NCI-H2107 treated with DMSO at 0.1 percent for 48 hours (cell line): ENCODE results near the gene PRELID2.
"Not testable (repeated sequence)": the region's sequence is repeated elsewhere in the genome, so short reads cannot be mapped to it uniquely, and the experiment has no call there.

Experiments used
- DNase-seq: peaks from one replicate; lab custom pipeline; 2025; ENCODE audit not compliant: unreplicated experiment; lab: John Stamatoyannopoulos, UW

The PRELID2 gene

DNA sequence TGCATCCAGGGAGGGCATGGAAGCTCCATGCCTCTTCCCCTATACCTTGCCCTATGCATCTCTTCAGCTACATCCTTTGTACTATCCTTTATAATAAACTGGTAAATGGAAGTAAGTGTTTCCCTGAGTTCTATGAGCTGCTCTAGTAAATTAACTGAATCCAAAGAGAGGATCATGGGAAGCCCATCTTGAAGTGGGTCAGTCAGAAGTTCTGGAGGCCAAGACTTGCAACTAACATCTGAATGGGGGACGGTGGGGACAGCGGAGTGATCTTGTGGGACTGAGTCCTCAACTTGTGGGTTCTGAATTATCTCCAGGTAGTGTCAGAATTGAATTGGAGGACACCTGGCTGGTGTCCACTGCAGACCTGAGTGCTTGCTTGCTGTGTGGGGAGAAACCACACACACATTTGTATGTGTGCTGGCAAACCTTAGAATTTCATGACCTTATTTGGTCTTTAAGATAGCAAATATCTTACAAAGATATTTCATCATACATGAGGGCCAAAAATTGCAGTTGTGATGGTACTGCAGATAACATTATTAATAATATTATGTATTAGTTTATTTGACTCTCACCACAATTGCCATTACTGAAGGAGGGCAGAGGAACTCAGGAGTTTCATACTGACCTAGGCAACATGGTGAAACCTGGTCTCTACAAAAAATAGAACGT is 5.5 kb upstream of the PRELID2 start:
- DNase-seq = no peak

- DNase-seq = no peak
Observed at GRCh38 chr5:145838276-145838675, 3.1 kb upstream of the PRELID2 start.

DNA sequence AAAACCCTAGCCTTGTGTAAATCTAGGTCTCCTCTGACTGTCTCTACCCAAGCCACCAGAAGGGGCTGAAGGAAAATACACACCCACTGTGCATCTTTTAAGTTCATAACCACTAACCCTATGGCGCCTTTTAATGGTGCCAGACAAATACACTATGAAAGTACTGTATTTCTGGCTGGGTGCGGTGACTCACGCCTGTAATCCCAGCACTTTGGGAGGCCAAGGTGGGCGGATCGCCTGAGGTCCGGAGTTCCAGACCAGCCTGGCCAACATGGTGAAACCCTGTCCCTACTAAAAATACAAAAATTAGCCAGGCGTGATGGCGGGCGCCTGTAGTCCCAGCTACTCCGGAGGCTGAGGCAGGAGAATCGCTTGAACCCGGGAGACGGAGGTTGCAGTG is 1.1 kb upstream of the PRELID2 start:
- DNase-seq = not testable (repeated sequence)

DNA sequence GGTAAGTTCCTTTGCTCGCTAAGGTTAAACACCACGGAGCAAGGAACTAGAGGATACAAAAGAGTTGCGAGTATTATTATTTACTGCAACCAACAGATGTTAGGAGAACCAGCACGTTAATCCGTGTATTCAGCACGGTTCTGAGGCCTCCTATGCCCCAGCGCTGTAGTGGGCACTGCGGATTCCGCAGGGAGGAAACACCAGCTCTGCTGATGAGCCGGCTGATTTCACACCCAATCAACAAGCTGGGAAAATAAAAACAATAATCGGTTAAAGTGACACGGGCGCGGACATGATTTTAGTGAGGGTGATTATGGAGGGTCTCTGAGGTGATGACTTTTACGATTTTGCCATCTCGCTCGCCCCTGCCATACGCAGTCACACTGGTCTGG is 702 bp upstream of the PRELID2 start:
- DNase-seq = no peak

DNA sequence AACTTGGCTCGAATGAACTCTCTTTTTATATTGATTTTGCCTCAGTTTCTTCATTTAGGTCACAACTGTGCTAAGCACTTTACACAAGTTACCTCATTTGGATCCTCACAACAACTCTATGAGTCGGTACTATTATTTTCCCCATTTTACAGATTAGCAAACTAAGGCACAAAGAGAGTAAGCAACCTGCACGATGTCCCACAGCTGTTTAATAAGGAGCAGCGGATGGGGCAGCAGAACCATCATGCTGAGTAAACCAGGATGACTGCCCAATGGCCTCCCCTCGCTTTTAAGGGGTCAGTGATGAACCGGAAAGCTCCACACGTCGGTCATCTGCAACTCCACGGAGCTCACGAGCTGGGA is 607 bp downstream of the PRELID2 start:
- no peak for DNase-seq

GRCh38 chr5:145833631-145834200 is 1.4 kb downstream of the PRELID2 start:
- no peak for DNase-seq

- DNase-seq = no peak
Observed at GRCh38 chr5:145830594-145830993, 4.5 kb downstream of the PRELID2 start.

GRCh38 chr5:145829708-145830361 is 5.3 kb downstream of the PRELID2 start:
- no peak for DNase-seq

DNA sequence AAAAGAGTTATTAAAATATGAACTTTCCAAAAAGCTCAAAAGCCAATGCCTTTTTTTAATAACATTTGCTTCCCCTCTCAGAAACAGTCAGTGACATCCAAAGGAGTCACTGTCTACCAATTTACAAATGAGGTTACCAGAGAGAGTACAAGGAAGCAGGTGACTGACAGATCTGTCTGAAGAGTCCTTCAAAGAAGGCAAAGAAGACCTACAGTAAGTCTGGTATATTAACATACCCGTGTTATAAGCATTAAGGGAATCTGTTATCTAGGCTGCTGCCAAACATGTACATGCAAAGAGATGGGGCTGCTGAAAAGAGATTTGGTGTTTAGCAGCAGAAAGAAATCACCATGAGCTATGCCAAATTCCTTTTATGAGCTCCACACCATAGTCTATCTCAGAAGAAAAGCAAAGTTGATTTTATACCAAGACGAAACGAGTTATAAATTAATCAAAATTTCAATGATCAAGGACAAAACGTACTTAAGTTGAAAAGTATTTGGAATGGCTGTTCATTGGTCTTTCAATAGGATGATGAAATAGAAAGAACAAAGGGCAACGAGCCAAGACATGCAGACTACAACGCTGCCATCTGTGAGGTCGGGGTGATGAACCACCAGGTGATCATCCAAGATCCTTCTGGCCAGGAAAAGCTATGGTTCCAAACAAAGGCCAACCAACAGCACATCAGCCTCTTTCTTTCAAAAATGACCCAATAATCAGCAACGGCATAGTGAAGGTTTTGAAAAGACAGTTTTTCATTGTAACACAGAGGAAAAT is 8.1 kb downstream of the PRELID2 start:
- DNase-seq = no peak

- peak; percentile 30 for DNase-seq
Observed at GRCh38 chr5:145825751-145826180, 9.4 kb downstream of the PRELID2 start.

DNA sequence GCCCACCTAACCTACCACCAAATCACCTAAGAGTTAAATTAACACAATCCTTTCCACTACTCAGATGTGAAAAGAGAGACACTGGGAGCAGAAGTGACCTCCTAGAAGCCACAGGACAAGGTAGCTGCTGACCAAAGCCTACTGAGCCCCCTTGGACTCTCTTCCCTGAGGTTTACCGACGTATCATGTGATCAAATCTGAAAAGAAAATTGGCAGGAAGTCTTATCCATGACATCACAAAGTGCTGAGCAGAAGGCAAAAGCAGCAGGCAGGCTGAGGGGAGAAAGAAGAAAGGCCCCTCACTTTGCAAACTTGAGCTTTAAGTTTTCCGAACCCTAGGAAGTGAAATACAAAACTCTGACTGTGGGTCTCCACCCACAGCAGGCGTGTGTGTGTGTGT is 11.1 kb downstream of the PRELID2 start:
- no peak for DNase-seq

DNA sequence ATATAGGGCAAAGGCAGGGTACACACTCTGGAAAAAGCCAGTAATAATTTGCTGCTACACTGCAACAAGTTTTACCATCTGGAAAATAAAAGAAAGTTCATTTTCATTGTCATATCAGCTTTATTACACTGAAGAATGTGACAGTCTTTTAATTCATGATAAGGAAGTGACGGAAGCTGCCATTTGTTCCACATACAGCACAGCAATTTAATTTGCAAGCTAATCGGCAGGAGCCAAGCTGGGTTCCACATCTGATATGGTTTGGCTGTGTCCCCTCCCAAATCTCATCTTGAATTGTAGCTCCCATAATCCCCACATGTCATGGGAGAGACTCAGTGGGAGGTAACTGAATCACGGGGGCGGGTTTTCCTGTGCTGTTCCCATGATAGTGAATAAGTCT is 16.5 kb downstream of the PRELID2 start:
- DNase-seq = no peak

GRCh38 chr5:145812877-145813276 is 22.3 kb downstream of the PRELID2 start:
- no peak for DNase-seq

DNA sequence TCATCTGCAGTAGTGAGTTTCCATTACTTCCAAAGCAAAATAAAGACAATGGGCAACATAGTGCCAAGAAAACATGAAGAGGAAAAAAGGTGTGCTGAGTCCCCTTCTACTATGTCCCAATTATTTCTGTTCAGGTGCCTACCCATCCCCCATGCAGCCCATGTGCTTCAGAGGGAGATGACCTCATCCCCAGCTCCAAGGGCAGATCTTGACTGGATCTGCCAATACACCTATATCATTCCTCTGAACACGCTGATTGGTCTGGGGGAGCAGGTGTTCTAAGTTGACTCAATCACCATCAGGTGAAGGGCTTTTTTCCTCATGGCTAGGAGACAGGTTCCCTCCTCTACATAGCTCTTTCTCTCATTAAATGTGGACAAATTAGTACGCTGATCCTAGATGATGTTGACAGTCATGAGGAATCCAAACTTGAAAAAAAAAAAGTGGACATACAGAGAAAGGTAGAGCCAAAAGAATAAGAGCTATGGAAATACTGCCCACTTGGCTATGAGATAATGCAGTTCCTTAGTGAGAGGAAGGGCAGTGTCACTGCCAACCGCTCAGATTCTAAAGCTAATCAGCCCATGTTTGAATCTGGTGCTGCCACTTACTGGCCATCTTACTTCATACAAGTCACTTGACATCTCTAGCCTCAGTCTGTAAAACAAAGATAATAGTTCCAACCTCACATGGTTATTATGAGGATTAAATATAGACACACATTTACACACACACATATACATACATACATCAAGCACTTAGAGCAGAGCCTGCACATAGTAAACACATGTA is 23.1 kb downstream of the PRELID2 start:
- peak; percentile 37 for DNase-seq

- no peak for DNase-seq
Observed at GRCh38 chr5:145806923-145807322, 28.2 kb downstream of the PRELID2 start.

GRCh38 chr5:145805819-145806218 is 29.3 kb downstream of the PRELID2 start:
- no peak for DNase-seq

DNA sequence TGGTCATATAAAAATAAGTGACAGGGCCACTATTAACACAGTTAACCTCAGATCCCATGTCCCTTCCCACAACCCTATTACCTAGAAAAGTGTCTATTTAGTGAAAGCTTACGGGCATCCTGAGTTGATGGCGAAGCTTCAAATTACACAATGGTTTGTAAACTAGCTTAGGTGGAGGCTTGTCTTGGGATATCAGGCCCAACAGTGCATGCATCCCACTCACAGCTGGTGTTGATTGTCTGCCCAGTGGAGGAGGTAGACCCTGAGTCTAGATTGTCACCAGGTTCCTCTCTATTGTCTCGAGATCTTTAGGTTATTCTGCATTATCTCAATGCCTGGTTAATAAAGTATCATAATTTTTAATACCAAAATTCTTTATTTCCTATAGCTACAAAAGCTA is 30.4 kb downstream of the PRELID2 start:
- DNase-seq = no peak

DNA sequence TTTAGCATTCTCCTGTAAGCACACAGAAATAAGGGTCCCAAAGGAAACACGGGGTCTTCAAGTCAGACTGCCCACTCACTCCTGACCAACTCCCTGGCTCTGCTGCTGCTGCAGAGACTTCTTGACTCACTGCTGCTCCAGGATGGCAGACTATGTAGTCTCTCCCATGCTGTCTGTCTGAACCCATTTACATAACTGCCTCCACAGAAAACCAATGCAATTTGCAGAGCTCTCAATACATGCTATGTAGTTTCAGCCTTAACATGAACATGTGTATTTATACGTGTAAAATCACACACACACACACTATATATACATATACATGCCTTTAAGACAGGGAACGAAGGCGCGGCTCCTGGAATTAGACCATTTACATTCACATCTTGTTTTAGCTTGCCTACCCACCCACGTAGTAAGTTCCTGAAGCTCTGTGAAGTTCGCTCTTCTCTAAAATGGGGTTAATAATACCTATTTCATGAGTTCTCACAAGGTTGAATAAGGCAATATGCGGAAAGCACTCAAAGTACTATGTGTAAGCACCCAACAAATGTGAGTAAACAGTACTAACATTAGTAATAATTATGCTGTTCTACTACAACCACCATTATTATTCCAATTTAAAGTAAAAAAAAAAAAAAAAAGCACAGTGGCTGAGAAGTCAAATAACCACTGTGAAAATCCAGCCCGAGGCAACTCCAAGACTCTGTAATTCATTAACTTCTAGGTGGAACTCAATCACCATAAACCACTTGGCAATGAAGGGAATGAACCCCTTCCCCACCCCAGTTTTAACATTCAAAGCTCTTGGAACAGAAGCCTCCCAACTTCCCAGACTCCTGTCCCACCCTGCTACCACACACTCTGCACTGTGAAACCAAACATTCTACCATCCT is 31.8 kb downstream of the PRELID2 start:
- no peak for DNase-seq

- DNase-seq = no peak
Observed at GRCh38 chr5:145801195-145801594, 33.9 kb downstream of the PRELID2 start.

DNA sequence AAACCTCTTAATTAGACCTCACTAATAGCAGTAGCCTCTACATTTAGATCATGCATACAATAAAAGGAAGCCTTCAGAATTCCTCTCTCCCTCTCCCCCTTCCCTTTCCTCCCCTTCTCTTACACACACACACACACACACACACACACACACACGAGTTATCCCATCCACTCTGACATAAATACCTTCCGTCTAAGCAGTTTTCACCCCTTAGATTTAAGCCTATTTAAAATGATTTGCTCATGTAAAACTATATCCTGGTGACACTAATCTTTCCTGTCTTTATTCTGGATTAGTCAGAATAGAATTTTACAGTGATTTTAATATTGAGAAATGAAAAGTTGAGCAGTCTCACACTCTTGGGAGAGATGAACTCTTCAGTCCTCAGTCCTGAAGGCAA is 35.0 kb downstream of the PRELID2 start:
- no peak for DNase-seq
